HG03520 (cell line): ENCODE data around the gene TTC36.
"Not testable (repeated sequence)": the region's sequence is repeated elsewhere in the genome, so short reads cannot be mapped to it uniquely, and the experiment has no call there.

ENCODE experiments used
- ATAC-seq: cut with Tn5 transposase; IDR thresholded peaks from one replicate; pipeline ENCODE4 v1.9.1; 2021; ENCODE audit warnings: mild to moderate bottlenecking, moderate library complexity; ENCODE audit not compliant: unreplicated experiment

The TTC36 gene

DNA sequence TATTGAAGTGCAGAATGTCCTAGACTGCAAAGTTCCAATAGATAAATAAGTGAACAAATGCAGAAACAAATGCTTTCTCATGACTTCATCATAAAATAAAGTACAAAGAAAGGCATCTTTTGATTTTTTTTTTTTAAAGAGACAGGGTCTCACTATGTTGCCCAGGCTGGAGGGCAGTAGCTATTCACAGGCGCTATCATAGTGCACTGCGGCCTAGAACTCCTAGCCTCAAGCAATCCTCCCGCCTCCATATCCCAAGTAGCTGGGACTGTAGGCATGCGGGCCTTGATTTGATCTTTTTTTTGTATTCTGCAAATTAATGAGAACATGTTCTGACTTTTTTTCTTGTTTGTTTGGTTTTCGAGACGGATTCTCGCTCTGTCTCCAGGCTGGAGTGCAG, 47.4 kb downstream of the TTC36 start:
- ATAC-seq, result no peak

DNA sequence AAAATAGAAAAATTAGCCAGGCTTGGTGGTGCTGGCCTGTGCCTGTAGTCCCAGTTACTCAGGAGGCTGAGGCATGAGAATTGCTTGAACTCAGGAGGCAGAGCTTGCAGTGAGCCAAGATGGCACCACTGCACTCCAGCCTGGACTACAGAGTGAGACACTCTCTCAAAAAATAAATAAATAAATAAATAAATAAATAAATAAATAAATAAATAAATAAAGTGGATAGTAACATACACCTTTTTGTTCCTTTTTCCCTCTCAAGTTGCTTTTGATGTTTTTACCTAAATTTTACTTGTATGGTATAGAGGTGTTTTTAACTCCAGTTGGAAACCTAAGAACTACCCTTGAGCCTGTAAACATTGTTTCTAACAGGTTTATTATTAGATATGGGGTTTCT, 50.7 kb downstream of the TTC36 start:
- ATAC-seq, result not testable (repeated sequence)
